ENCODE results near the gene OR10T2. TPM values are rescaled to one million over a fixed set of nuclear protein-coding genes. Genes with fewer than 3 reads are reported as not detected.
"Not testable (repeated sequence)": the region's sequence is repeated elsewhere in the genome, so short reads cannot be mapped to it uniquely, and the experiment has no call there.

Gene OR10T2
- total RNA-seq, 1 experiment from 2014 or later = not detected

DNA sequence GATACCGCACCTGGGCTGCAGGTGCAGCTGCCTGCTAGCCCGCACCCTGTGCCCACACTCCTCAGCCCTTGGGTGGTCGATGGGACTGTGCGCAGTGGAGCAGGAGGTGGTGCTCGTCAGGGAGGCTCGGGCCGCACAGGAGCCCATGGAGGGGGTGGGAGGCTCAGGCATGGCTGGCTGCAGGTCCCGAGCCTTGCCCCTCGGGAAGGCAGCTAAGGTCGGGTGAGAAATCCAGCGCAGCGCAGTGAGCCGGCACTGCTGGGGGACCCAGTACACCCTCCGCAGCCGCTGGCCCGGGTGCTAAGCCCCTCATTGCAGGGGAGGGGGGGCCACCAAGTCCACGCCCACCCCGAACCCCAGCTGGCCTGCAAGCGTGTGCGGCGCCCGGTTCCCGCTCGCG is 25.2 kb downstream of the OR10T2 start:
- not testable (repeated sequence) for H2AFZ ChIP-seq (ENCODE audit: low read length); H3K36me3 ChIP-seq (ENCODE audit: insufficient read depth, low read length); DNase-seq; H3K27me3 ChIP-seq (ENCODE audit: low read length); H3K9me3 ChIP-seq (ENCODE audit: low read length); H3K27ac ChIP-seq (ENCODE audit: low read length); H3K9ac ChIP-seq (ENCODE audit: low read length); H3K9me2 ChIP-seq (replicated peaks; ENCODE audit: insufficient read depth, low read length); H3K4me3 ChIP-seq (ENCODE audit: low read length); H3K4me2 ChIP-seq (ENCODE audit: low read depth, low read length, poor library complexity, severe bottlenecking); H3K4me1 ChIP-seq (ENCODE audit: low read length); H4K20me1 ChIP-seq (ENCODE audit: insufficient read depth, low read depth, low read length); H3K79me2 ChIP-seq (ENCODE audit: low read length)

DNA sequence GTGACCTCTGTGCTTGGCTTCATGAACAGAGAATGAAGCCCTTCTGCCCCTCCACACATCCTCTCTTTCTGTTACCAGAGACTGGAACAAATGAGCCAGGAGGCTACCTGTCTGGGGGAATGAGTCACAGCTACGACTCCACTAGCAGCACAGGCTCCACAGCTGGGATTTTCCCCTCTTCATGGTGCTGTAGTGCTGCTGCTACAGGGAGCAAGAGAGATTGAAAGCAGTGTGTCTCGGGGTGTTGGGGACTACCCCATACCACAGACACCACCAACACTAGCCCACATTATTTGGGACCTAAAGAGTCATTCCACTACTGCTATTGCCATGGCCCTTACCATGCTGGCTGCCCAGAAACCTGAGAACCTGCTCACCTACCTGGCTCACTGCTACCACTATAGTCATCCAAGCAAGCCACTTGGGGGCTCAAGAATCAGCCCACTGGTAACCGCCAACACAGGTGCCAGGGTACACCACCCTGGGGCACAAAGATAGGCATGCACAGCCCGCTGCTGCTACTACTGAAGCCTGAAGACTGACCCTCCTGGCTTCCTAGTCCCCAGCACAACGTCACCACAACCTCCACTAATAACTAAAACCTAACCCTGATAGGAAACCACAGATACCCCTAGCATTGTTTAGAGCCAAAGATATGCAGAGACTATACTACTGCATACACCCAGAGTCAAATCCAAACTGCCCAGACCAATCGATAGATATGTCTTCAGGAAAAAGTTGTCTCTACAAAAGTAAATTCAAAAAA is 27.9 kb downstream of the OR10T2 start:
- Histone ChIP-seq H3K4me2 (ENCODE audit: low read depth, low read length, poor library complexity, severe bottlenecking) (no peak overlapping the region), H4K20me1 (ENCODE audit: insufficient read depth, low read depth, low read length) (no peaks in the 10 kb centered on the region), H3K9me3 (ENCODE audit: low read length) (peaks cover 5% of the 10 kb centered on the region; the same call in 1 of the 2 replicates), H3K9ac (ENCODE audit: low read length) (no peak overlapping the region), H3K9me2 (replicated peaks; ENCODE audit: insufficient read depth, low read length) (no peaks in the 10 kb centered on the region), H3K4me3 (ENCODE audit: low read length) (no peak overlapping the region), H3K4me1 (ENCODE audit: low read length) (no peaks in the 10 kb centered on the region), H3K27ac (ENCODE audit: low read length) (no peak overlapping the region), H3K36me3 (ENCODE audit: insufficient read depth, low read length) (no peaks in the 10 kb centered on the region), H2AFZ (ENCODE audit: low read length) (no peak overlapping the region), H3K27me3 (ENCODE audit: low read length) (no peaks in the 10 kb centered on the region), H3K79me2 (ENCODE audit: low read length) (no peaks in the 10 kb centered on the region)
- no peak for DNase-seq

DNA sequence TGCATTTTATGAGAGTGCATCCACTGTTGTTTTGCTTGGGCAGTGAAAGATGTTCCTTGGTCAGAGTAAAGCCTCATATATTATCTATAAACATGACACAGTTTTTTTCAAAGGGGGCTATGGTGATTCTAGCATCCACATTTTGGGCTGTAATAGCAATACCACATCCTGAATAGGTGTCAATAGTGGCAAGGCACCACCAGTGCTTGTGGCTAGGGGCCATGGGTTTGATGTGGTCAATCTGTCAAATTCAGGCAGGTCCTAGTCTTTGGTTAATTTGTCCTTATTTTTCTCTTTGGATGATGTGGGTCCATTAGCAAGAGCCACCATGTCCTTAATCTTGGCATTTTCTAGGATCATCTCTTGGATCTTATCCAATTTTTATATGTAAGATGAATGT is 32.5 kb downstream of the OR10T2 start:
- H3K79me2 ChIP-seq (ENCODE audit: low read length) = no peaks in the 10 kb centered on the region
- H3K27me3 ChIP-seq (ENCODE audit: low read length) = no peaks in the 10 kb centered on the region
- H2AFZ ChIP-seq (ENCODE audit: low read length) = no peak overlapping the region
- no peak overlapping the region for H3K4me2 ChIP-seq (ENCODE audit: low read depth, low read length, poor library complexity, severe bottlenecking)
- H4K20me1 ChIP-seq (ENCODE audit: insufficient read depth, low read depth, low read length) = no peaks in the 10 kb centered on the region
- no peak overlapping the region for H3K9ac ChIP-seq (ENCODE audit: low read length)
- H3K9me3 ChIP-seq (ENCODE audit: low read length) = no peaks in the 10 kb centered on the region; the same call in 1 of the 2 replicates
- DNase-seq = no peak
- no peaks in the 10 kb centered on the region for H3K4me1 ChIP-seq (ENCODE audit: low read length)
- no peaks in the 10 kb centered on the region for H3K36me3 ChIP-seq (ENCODE audit: insufficient read depth, low read length)
- no peaks in the 10 kb centered on the region for H3K9me2 ChIP-seq (replicated peaks; ENCODE audit: insufficient read depth, low read length)
- H3K27ac ChIP-seq (ENCODE audit: low read length) = no peak overlapping the region
- H3K4me3 ChIP-seq (ENCODE audit: low read length) = no peak overlapping the region

DNA sequence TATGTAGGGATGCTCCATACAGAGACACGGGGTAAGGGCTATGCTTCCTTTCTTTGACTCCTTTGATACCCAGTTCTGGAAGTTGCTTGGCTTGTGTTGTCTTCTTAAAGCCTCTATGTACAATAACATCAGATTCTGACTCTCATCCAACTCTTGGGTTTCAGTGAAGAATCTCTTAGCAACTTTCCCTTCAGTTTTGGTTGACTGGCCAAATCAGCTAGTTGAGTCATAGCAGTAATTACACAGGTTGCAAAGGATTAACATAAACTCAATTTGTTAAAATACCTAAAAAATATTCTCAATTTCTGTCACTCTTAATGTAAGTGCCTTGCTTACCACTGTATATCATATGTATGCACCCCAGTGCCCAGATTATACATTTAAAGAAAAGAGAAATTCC is 36.3 kb downstream of the OR10T2 start:
- no peaks in the 10 kb centered on the region for H4K20me1 ChIP-seq (ENCODE audit: insufficient read depth, low read depth, low read length)
- H3K4me1 ChIP-seq (ENCODE audit: low read length) = no peaks in the 10 kb centered on the region
- H3K4me2 ChIP-seq (ENCODE audit: low read depth, low read length, poor library complexity, severe bottlenecking) = no peak overlapping the region
- H3K79me2 ChIP-seq (ENCODE audit: low read length) = no peaks in the 10 kb centered on the region
- no peaks in the 10 kb centered on the region for H3K9me3 ChIP-seq (ENCODE audit: low read length)
- no peak overlapping the region for H3K27ac ChIP-seq (ENCODE audit: low read length)
- H3K36me3 ChIP-seq (ENCODE audit: insufficient read depth, low read length) = no peaks in the 10 kb centered on the region
- no peak overlapping the region for H3K4me3 ChIP-seq (ENCODE audit: low read length)
- no peak overlapping the region for H3K9ac ChIP-seq (ENCODE audit: low read length)
- H2AFZ ChIP-seq (ENCODE audit: low read length) = no peak overlapping the region
- H3K9me2 ChIP-seq (replicated peaks; ENCODE audit: insufficient read depth, low read length) = no peaks in the 10 kb centered on the region
- no peak for DNase-seq
- H3K27me3 ChIP-seq (ENCODE audit: low read length) = no peaks in the 10 kb centered on the region

DNA sequence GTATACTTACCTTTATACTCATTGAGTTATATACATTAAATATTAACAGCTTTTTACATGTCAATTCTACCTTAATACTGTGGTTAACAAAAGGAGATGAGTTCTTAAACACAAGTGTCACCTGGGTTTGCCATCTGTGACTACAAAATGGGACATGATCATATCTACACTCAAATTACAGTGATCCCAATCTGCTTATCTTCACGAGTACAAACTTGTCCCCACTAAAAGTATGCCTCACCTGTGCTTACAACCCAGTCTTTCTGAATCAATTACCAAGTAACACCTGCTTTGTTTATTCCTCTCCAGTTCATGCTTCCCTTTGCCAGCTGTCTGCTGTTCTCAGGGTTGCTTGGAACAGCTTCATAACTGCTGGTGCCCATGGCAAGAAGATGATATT is 36.8 kb downstream of the OR10T2 start:
- H3K27me3 ChIP-seq (ENCODE audit: low read length) = no peaks in the 10 kb centered on the region
- no peak for DNase-seq
- no peak overlapping the region for H3K9ac ChIP-seq (ENCODE audit: low read length)
- no peak overlapping the region for H3K4me3 ChIP-seq (ENCODE audit: low read length)
- no peaks in the 10 kb centered on the region for H3K9me2 ChIP-seq (replicated peaks; ENCODE audit: insufficient read depth, low read length)
- no peaks in the 10 kb centered on the region for H4K20me1 ChIP-seq (ENCODE audit: insufficient read depth, low read depth, low read length)
- H2AFZ ChIP-seq (ENCODE audit: low read length) = no peak overlapping the region
- H3K9me3 ChIP-seq (ENCODE audit: low read length) = no peaks in the 10 kb centered on the region
- H3K36me3 ChIP-seq (ENCODE audit: insufficient read depth, low read length) = no peaks in the 10 kb centered on the region
- no peaks in the 10 kb centered on the region for H3K79me2 ChIP-seq (ENCODE audit: low read length)
- H3K27ac ChIP-seq (ENCODE audit: low read length) = no peak overlapping the region
- H3K4me1 ChIP-seq (ENCODE audit: low read length) = no peaks in the 10 kb centered on the region
- no peak overlapping the region for H3K4me2 ChIP-seq (ENCODE audit: low read depth, low read length, poor library complexity, severe bottlenecking)

DNA sequence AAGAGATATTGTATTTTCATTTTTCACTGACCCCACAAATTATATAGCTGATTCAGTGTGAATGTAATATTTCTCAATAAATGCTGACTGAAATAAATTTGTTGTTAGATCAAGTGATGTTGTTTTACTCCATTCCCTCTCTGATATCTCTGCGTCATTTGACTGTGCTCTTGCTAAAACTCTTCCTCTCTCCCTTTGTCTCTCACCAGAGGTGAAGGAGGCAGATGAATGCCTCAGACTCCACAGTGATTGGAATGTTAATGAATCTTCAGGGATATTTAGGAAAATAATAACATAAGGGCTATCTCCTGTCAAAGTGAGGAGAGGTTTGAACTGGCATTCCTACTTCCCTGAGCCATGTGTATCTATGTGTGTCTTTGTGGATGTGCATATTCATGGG is 41.8 kb downstream of the OR10T2 start:
- no peaks in the 10 kb centered on the region for H4K20me1 ChIP-seq (ENCODE audit: insufficient read depth, low read depth, low read length)
- no peaks in the 10 kb centered on the region for H3K27me3 ChIP-seq (ENCODE audit: low read length)
- H3K36me3 ChIP-seq (ENCODE audit: insufficient read depth, low read length) = no peaks in the 10 kb centered on the region
- no peaks in the 10 kb centered on the region for H3K9me2 ChIP-seq (replicated peaks; ENCODE audit: insufficient read depth, low read length)
- no peaks in the 10 kb centered on the region for H3K79me2 ChIP-seq (ENCODE audit: low read length)
- H3K4me3 ChIP-seq (ENCODE audit: low read length) = no peak overlapping the region
- no peak overlapping the region for H3K27ac ChIP-seq (ENCODE audit: low read length)
- H3K9ac ChIP-seq (ENCODE audit: low read length) = no peak overlapping the region
- DNase-seq = no peak
- no peaks in the 10 kb centered on the region for H3K4me1 ChIP-seq (ENCODE audit: low read length)
- H3K4me2 ChIP-seq (ENCODE audit: low read depth, low read length, poor library complexity, severe bottlenecking) = no peak overlapping the region
- no peak overlapping the region for H2AFZ ChIP-seq (ENCODE audit: low read length)
- no peaks in the 10 kb centered on the region for H3K9me3 ChIP-seq (ENCODE audit: low read length)

DNA sequence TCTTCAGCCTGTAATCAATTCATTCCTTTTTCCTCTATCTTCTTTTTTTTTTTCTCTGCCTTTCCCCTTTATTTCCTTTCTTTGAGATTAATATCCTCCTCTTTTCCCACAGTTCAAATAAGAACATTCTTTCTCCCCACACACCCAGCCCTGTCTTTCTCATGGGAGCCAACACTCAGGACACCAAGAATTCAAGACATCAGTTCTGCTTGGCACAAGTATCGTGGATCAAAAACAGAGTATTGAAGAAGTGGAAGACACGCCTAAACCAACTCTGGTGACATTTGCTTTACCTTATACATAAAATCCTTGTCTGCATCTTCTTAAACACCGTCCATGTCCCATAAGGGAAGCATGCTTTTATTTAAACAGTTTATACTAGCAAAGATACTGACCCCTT is 42.6 kb downstream of the OR10T2 start:
- Histone ChIP-seq H3K27ac (ENCODE audit: low read length) (no peak overlapping the region), H3K4me2 (ENCODE audit: low read depth, low read length, poor library complexity, severe bottlenecking) (no peak overlapping the region), H3K9me2 (replicated peaks; ENCODE audit: insufficient read depth, low read length) (no peaks in the 10 kb centered on the region), H2AFZ (ENCODE audit: low read length) (no peak overlapping the region), H4K20me1 (ENCODE audit: insufficient read depth, low read depth, low read length) (no peaks in the 10 kb centered on the region), H3K79me2 (ENCODE audit: low read length) (no peaks in the 10 kb centered on the region), H3K36me3 (ENCODE audit: insufficient read depth, low read length) (no peaks in the 10 kb centered on the region), H3K4me3 (ENCODE audit: low read length) (no peak overlapping the region), H3K9me3 (ENCODE audit: low read length) (no peaks in the 10 kb centered on the region), H3K4me1 (ENCODE audit: low read length) (no peaks in the 10 kb centered on the region), H3K27me3 (ENCODE audit: low read length) (no peaks in the 10 kb centered on the region), H3K9ac (ENCODE audit: low read length) (no peak overlapping the region)
- no peak for DNase-seq

DNA sequence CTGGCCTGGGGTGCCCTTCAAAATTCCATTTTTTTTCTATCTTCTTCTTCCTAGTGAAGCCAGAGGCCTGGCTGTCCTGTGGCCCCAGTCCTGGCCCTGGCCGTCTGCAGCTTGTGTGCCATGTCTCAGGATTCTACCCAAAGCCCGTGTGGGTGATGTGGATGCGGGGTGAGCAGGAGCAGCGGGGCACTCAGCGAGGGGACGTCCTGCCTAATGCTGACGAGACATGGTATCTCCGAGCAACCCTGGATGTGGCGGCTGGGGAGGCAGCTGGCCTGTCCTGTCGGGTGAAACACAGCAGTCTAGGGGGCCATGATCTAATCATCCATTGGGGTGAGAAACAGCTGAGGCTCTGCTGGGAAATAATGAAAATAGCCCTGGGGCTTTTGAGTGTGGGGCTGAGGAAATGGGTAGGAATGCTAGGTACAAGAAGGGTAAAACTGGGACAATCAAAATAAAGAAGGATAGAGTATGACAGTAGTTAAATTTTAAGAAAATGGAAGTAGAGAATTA is 43.4 kb downstream of the OR10T2 start:
- no peak overlapping the region for H3K4me2 ChIP-seq (ENCODE audit: low read depth, low read length, poor library complexity, severe bottlenecking)
- no peak overlapping the region for H2AFZ ChIP-seq (ENCODE audit: low read length)
- H3K4me1 ChIP-seq (ENCODE audit: low read length) = no peaks in the 10 kb centered on the region
- H3K27me3 ChIP-seq (ENCODE audit: low read length) = no peaks in the 10 kb centered on the region
- H3K4me3 ChIP-seq (ENCODE audit: low read length) = no peak overlapping the region
- no peak for DNase-seq
- no peaks in the 10 kb centered on the region for H3K36me3 ChIP-seq (ENCODE audit: insufficient read depth, low read length)
- no peaks in the 10 kb centered on the region for H3K9me2 ChIP-seq (replicated peaks; ENCODE audit: insufficient read depth, low read length)
- no peaks in the 10 kb centered on the region for H4K20me1 ChIP-seq (ENCODE audit: insufficient read depth, low read depth, low read length)
- H3K9ac ChIP-seq (ENCODE audit: low read length) = no peak overlapping the region
- H3K79me2 ChIP-seq (ENCODE audit: low read length) = no peaks in the 10 kb centered on the region
- no peak overlapping the region for H3K27ac ChIP-seq (ENCODE audit: low read length)
- no peaks in the 10 kb centered on the region for H3K9me3 ChIP-seq (ENCODE audit: low read length)
